HG02973 (cell line): Measurements from ENCODE around the gene PDYN.

Experiments
- ATAC-seq: cut with Tn5 transposase; IDR thresholded peaks from one replicate; pipeline ENCODE4 v1.9.1; 2021; ENCODE audit warnings: moderate library complexity; ENCODE audit not compliant: unreplicated experiment

Gene PDYN

DNA sequence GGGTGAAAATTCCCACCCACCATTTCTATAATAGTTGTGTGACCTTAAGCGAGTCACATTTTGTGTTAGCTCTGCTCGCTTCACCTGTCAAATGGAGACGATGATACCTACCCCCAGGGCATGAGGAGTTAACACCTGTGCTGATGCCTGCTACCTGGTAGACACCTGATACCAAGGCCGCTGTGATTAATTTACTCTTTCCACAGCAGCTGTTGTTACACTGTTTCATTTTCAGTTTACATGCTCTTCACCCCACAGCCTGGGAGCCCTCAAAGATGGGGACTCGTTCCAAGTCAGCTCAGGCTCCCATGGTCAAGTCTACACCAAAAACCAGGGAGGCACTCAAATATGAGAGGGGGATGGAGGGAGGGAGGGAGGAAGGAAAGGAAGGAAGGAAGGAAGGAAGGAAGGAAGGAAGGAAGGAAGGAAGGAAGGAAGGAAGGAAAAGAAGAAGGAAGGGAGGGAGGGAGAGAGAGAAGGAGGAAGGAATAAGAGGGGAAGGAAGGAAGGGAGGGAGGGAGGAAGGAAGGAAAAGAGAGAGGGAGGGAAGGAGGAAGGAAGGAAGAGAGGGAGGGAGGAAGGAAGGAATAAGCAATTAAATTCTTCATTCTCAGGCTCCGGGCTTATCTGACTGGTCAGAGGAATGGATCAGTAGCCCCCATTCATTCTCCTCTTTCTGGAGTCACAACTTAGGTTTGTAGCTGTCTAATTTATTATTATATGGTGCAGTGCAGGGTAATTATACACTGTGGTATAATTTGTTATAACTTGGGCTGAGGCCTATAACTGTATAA, 40.9 kb downstream of the PDYN start:
- no peak for ATAC-seq

- ATAC-seq, result no peak
Observed at GRCh38 chr20:1951436-1952115, 42.3 kb downstream of the PDYN start.

DNA sequence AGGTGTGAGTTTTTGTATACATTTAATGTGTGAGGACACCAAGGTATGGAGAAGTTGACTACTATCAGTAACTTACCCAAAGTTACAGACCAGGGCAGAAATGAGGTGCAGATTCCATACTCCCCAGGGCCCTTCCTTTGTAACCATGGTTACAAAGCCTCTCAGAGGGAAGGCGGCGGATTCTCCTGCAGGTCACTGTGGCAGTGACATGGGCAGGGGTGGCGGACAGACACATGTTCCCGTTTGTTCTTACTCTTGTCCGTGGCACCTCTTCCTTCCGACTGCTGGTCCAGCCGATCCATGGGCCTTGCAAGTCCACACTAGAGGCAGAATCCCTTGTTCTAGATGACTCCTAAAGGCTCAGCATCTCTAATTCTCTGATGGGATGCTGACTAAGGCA, 43.0 kb downstream of the PDYN start:
- no peak for ATAC-seq

DNA sequence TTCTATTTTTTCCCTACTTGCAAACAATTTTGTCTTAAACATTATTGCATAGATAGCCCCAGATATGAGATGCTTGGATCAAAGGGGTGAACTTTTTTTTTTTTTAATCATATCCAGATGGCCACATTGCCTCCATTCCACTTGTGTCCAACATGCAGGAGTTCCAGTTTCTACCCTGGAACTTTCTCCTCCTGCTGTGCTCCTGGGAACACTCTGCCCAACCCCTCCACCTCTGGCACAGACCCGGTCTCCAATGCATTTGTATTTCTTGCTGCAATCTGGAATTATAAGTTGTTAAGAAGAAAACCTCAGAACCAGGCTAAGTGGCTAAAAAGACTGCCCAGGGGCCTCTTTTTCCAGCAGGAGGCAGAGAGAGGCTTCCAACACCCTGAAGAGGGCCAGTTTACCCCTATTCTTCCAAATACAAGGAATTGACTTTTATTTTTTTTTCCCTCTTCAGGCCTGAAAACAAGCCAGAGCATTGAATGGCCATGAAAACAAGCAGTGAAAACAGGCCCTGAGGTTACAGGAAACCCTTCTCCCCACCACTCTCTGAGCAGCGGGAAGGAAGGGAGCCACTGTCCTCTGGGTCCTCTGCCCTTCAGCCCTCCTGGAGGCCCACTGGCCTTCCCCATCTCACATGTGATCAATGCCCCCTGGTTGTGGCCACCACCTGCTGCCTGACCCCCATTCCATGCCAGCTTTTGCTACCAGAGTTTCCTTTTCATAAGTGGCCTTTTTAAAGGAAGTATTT, 44.3 kb downstream of the PDYN start:
- ATAC-seq, result no peak

DNA sequence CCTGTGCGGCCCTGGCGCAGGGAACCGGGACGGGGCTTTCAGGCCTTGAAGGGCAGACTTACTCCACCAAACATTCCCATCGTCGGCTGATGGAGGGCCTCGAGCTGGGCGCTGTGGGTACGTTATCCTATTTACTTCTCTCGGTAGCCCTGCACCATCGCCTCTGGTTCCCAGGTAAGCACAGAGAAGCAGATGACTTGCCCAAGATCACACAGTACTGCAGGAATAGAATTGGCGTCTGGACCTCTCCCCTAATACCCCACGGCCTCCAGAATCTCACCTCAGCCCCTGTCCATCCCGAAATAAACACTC, 46.4 kb downstream of the PDYN start:
- no peak for ATAC-seq

DNA sequence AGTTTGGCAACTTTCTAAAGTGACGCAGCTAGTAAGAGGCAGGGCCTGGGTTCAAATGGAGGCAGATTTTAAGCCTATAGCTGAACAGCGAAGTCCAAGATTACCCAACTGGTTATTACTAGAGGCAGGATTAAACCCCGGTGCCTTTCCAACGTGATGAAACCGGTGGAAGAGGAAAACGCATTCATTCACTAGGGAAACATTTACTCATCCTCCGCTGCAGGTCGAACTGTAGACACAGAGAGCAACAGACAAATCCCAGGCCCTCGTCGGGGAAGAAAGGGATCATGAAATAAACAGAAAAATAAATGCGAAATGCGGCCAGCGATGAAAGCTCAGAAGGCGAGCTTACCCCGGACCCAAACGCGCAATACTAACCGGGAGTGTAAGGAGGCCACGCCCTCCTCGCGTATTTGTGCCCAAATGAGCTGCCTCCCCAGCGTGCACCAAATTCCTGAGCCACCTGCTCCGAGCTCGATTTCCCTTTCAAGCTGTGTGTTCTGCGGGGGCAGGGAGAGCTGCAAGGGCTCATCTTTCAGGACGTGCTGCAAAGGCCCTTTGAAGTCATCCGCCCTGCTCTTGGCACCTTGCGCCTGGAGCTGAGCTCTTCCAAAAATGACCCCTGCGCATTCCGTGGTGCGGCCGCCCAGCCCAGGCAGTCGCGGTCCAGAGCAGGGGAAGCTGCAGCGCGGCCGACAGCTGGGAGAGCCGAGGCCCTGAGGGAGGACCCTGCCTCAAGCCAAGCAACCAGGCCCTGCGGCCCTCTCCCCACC, 46.9 kb downstream of the PDYN start:
- no peak for ATAC-seq

- ATAC-seq, result no peak
Observed at GRCh38 chr20:1946442-1946761, 47.5 kb downstream of the PDYN start.

DNA sequence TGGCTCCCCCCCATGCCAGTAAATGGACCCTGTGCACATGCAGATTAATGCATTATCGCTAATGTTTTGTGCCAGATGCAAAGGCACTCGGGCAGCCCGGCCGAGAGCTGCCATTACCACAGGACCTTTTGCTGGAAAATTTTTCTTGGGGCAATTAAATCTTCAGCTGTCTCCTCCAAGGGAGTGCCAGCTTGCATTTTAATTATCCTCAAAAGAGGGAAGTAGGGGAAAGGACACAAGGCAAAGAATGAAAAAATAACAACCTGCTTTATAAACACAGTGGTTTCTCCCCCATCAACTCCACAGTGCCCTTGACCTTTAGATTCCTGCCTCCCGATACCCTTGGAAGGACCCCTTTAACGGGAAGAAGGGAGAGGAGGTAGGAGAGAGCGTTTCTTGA, 48.2 kb downstream of the PDYN start:
- ATAC-seq, result no peak

GRCh38 chr20:1945134-1945618, 48.7 kb downstream of the PDYN start:
- ATAC-seq, result no peak

- ATAC-seq, result no peak
Observed at GRCh38 chr20:1944345-1945091, 49.3 kb downstream of the PDYN start.

DNA sequence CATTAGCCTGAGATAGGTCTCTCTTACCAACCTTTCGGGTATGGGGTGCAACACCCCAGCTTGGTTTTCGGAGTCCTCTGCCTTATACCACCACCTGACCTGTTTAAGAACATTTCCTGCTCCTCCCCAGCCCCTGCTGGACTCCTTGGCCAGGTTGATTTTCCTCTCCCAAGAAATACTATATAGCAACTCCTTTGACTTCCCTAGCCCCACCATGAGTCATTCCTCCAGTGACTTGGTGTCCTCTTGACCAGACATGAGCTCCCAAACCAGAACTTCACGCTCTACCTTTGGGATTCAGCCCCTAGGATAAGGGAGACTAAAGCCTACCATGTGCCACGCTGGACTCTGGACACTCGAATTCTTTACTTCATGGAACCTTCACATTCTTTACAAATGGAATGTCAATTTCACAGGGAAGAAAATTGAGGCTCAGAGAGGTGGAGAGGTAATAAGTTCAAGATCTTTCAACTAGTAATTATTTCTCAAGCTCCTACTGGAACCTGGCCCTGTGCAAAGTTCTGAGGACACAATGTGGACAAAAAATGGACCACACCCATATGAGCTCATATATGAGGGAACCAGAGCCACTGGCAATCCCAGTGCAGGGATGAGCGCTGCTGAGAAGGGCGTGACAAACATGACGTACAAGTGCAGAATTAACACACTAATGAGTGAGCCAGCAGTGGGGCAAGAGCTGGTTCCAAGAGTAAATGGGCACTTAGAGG, 50.4 kb downstream of the PDYN start:
- no peak for ATAC-seq

DNA sequence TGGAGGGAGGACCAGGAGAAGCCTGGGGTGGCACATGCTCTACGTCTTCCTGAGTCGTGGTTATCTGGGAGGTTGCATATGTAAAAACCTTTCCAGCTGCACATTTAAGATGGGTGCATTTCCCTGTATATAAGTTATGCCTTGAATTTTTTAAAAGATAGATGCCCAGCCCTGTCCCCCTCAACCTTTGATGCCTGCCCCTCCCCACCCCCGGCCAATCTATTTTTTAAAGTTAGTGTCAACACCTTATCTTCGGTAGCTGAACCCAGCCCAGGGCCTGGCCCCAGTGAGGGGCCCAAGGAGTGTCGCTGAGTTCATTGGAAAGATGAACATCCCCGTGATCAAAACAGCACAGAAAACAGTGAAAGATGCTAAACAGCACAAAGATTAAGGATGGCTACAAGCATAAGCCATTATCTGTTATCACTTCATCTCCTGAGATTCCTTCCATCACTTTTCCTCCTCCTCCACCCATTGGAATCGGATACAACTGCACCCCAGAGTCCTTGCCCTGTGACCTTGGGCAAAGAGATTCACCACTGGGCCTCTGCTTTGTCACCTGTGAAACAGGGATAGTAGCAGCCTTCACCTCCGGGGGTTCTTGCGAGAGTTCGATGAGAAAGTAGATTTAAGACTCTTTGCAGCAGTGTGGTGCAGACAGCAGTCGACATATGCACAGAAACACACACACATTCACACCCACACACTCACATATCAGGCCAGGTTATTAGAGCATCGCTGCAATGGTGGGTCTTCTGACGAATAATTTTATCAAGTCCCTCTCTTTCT, 51.2 kb downstream of the PDYN start:
- no peak for ATAC-seq

GRCh38 chr20:1942061-1942460, 51.8 kb downstream of the PDYN start:
- no peak for ATAC-seq

DNA sequence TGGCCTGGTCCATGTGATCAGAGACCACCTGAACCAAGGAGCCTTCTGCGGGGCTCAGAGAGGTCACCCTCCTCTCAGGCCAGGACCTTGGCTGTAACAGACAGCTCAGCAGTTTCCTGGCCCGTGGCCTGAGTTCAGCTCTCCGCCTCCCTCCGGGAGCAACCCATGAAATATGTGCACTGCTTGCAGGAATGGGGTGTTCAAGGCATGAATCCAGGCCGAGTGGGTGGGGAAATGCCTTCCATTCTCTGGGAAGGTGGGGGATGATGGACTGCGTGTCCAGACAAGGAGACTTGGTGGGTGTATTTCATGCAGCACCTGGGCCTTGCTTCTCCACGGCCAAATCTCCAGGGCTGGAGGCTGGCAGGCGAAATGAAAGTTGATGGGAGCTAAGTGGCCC, 52.6 kb downstream of the PDYN start:
- ATAC-seq, result no peak

DNA sequence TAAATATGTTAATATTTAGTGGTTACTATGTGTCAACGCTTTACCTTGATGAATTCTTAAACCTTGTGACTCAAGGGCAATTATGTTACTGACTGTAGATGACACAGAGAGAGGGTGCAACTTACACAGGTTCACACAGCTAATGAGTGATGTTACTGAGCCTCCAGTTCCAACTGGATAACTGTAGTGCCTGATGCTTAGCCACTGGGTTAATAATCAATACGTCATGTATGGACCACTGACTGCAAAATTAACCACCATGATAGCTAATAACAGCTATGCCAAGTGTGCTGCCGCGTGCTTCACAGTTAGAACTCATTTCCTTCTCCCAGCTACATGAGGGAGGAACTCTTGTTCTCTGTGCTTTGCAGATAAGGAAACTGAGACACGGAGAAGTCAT, 53.3 kb downstream of the PDYN start:
- ATAC-seq, result no peak

GRCh38 chr20:1939270-1939595, 54.6 kb downstream of the PDYN start:
- no peak for ATAC-seq

GRCh38 chr20:1938464-1939269, 55.2 kb downstream of the PDYN start:
- ATAC-seq, result no peak

DNA sequence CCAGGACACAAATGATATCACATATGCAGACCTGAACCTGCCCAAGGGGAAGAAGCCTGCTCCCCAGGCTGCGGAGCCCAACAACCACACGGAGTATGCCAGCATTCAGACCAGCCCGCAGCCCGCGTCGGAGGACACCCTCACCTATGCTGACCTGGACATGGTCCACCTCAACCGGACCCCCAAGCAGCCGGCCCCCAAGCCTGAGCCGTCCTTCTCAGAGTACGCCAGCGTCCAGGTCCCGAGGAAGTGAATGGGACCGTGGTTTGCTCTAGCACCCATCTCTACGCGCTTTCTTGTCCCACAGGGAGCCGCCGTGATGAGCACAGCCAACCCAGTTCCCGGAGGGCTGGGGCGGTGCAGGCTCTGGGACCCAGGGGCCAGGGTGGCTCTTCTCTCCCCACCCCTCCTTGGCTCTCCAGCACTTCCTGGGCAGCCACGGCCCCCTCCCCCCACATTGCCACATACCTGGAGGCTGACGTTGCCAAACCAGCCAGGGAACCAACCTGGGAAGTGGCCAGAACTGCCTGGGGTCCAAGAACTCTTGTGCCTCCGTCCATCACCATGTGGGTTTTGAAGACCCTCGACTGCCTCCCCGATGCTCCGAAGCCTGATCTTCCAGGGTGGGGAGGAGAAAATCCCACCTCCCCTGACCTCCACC, 56.4 kb downstream of the PDYN start:
- ATAC-seq, result no peak
